ENCODE results near the gene ERAS.

- TF ChIP-seq EZH2phosphoT487 (IDR thresholded peaks at IDR 0.05; ENCODE audit: unreplicated experiment) (no peak), CTCF (conservative IDR thresholded peaks at IDR 0.05; ENCODE audit: low read depth in 2 of 2) (no peak), ETS1 (IDR thresholded peaks at IDR 0.05) (no peak), POLR2AphosphoS5 (IDR thresholded peaks at IDR 0.05; ENCODE audit: low read depth) (no peak), EZH2 (IDR thresholded peaks at IDR 0.05; ENCODE audit: low read depth, unreplicated experiment) (no peak), CREB1 (CRISPR knock-in tag; IDR thresholded peaks at IDR 0.05; ENCODE audit: low read depth) (no peak), ZNF331 (CRISPR knock-in tag; IDR thresholded peaks at IDR 0.05; ENCODE audit: low read depth) (no peak), NANOG (IDR thresholded peaks at IDR 0.05; ENCODE audit: borderline replicate concordance) (no peak), JUNB (IDR thresholded peaks at IDR 0.05; ENCODE audit: unreplicated experiment) (no peak), STAT1 (IDR thresholded peaks at IDR 0.05; ENCODE audit: unreplicated experiment) (no peak)
- TF ChIP-seq, protein P1, sequence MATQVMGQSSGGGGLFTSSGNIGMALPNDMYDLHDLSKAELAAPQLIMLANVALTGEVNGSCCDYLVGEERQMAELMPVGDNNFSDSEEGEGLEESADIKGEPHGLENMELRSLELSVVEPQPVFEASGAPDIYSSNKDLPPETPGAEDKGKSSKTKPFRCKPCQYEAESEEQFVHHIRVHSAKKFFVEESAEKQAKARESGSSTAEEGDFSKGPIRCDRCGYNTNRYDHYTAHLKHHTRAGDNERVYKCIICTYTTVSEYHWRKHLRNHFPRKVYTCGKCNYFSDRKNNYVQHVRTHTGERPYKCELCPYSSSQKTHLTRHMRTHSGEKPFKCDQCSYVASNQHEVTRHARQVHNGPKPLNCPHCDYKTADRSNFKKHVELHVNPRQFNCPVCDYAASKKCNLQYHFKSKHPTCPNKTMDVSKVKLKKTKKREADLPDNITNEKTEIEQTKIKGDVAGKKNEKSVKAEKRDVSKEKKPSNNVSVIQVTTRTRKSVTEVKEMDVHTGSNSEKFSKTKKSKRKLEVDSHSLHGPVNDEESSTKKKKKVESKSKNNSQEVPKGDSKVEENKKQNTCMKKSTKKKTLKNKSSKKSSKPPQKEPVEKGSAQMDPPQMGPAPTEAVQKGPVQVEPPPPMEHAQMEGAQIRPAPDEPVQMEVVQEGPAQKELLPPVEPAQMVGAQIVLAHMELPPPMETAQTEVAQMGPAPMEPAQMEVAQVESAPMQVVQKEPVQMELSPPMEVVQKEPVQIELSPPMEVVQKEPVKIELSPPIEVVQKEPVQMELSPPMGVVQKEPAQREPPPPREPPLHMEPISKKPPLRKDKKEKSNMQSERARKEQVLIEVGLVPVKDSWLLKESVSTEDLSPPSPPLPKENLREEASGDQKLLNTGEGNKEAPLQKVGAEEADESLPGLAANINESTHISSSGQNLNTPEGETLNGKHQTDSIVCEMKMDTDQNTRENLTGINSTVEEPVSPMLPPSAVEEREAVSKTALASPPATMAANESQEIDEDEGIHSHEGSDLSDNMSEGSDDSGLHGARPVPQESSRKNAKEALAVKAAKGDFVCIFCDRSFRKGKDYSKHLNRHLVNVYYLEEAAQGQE (IDR thresholded peaks at IDR 0.05; ENCODE audit: unreplicated experiment), result no peak
- TF ChIP-seq, protein P2, sequence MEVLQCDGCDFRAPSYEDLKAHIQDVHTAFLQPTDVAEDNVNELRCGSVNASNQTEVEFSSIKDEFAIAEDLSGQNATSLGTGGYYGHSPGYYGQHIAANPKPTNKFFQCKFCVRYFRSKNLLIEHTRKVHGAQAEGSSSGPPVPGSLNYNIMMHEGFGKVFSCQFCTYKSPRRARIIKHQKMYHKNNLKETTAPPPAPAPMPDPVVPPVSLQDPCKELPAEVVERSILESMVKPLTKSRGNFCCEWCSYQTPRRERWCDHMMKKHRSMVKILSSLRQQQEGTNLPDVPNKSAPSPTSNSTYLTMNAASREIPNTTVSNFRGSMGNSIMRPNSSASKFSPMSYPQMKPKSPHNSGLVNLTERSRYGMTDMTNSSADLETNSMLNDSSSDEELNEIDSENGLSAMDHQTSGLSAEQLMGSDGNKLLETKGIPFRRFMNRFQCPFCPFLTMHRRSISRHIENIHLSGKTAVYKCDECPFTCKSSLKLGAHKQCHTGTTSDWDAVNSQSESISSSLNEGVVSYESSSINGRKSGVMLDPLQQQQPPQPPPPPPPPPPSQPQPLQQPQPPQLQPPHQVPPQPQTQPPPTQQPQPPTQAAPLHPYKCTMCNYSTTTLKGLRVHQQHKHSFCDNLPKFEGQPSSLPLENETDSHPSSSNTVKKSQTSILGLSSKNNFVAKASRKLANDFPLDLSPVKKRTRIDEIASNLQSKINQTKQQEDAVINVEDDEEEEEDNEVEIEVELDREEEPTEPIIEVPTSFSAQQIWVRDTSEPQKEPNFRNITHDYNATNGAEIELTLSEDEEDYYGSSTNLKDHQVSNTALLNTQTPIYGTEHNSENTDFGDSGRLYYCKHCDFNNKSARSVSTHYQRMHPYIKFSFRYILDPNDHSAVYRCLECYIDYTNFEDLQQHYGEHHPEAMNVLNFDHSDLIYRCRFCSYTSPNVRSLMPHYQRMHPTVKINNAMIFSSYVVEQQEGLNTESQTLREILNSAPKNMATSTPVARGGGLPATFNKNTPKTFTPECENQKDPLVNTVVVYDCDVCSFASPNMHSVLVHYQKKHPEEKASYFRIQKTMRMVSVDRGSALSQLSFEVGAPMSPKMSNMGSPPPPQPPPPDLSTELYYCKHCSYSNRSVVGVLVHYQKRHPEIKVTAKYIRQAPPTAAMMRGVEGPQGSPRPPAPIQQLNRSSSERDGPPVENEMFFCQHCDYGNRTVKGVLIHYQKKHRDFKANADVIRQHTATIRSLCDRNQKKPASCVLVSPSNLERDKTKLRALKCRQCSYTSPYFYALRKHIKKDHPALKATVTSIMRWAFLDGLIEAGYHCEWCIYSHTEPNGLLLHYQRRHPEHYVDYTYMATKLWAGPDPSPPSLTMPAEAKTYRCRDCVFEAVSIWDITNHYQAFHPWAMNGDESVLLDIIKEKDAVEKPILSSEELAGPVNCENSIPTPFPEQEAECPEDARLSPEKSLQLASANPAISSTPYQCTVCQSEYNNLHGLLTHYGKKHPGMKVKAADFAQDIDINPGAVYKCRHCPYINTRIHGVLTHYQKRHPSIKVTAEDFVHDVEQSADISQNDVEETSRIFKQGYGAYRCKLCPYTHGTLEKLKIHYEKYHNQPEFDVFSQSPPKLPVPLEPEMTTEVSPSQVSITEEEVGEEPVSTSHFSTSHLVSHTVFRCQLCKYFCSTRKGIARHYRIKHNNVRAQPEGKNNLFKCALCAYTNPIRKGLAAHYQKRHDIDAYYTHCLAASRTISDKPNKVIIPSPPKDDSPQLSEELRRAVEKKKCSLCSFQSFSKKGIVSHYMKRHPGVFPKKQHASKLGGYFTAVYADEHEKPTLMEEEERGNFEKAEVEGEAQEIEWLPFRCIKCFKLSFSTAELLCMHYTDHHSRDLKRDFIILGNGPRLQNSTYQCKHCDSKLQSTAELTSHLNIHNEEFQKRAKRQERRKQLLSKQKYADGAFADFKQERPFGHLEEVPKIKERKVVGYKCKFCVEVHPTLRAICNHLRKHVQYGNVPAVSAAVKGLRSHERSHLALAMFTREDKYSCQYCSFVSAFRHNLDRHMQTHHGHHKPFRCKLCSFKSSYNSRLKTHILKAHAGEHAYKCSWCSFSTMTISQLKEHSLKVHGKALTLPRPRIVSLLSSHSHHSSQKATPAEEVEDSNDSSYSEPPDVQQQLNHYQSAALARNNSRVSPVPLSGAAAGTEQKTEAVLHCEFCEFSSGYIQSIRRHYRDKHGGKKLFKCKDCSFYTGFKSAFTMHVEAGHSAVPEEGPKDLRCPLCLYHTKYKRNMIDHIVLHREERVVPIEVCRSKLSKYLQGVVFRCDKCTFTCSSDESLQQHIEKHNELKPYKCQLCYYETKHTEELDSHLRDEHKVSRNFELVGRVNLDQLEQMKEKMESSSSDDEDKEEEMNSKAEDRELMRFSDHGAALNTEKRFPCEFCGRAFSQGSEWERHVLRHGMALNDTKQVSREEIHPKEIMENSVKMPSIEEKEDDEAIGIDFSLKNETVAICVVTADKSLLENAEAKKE (CRISPR knock-in tag; IDR thresholded peaks at IDR 0.05), result no peak
Observed at GRCh38 chrX:48789366-48790220, 36.7 kb upstream of the ERAS start.
